AG20443 (cell line): ENCODE data around the gene RANBP9.

ENCODE experiments used
- DNase-seq: peaks from one replicate; pipeline ENCODE4 v3.0.0; 2012; ENCODE audit warnings: low spot score, mixed read lengths

Gene RANBP9

DNA sequence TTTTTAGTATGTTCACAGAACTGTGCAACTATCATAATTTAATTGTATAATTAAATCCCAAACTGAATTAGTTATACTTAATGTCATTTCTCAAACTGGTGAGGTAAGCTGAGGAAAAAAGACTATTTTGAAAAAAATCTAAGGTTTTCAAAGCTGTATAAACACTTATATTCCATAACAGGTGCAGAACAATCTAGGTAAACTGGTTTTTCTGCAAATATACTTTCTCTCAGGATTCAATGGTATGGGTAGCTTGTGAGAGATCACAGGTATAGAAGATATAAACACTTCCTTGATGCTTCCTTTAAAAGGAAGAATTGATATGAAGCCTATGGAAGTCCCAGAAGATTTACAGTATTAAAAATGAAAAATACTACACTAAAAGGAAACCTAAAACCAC, 62.8 kb downstream of the RANBP9 start:
- no peak for DNase-seq

DNA sequence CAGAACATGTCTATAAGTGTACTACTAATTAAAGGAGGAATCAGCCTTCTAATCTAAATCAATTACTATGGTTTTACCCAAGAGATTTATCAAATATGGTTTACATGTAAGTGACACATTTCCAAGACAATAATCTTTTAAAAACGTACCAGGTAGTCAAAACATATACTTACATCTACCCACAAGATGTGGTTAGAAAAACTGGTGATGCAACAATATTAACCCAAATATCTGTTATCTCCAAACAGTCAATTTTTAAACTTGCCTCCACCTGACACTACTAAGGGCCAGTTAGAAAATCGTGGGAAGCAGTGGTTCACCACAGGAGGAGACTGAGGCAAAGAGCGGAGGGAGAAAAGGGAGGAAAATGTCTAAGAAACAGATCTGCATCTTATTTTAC, 68.5 kb downstream of the RANBP9 start:
- DNase-seq: no peak

DNA sequence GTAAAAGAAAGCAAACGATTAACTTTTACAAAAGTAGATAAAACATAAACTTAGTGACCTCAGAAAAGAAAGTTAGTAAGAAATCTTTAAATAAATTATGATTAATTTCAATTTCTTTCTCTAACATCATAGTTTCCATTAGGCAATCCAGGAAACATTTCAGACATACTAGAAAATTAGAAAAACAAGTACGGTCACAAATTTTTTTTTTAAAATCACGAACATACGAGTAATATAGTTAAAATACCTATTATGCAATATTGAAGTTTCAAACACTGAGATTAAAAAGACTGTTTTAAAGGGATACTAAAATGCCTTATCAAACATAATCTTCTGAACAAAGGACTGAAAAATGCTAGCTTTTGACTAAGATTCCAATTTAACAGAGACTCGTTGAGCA, 70.3 kb downstream of the RANBP9 start:
- DNase-seq: peak; percentile 11

DNA sequence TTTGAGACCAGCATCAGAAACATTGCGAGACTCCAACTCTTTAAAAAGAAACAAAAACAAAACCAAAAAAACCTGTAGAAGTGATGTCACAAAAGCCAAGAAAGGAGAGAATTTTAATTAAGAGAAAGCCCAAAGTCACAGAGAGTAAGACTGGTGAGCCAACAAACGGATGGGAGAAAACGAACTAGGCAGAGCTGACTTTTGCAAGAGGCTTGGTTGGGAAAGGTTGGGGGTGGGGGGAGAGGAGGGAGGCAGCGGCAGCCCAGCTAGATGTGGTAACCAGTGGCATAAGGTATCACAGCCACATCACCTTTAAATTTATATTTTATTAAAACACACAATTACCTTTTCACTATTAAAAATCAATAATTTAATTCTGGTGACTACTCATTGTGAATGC, 73.0 kb downstream of the RANBP9 start:
- no peak for DNase-seq

DNA sequence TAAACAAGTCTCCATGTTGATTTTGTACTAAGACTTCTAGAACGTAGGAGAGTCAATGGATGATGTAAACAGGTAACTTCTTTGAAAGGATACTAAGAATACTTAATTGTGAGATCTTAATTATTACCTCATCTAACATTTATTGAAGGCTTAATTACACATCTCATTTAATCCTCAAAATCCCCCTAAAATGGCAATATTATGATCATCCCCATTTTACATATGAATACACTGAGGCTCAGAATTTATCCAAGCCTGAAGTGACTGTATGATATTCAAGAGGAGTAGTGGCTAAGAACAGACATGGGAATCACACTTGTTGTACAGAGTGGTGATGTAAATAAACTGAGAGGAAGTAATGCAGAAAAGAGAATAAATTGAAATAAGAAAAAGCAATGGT, 73.6 kb downstream of the RANBP9 start:
- DNase-seq: no peak

DNA sequence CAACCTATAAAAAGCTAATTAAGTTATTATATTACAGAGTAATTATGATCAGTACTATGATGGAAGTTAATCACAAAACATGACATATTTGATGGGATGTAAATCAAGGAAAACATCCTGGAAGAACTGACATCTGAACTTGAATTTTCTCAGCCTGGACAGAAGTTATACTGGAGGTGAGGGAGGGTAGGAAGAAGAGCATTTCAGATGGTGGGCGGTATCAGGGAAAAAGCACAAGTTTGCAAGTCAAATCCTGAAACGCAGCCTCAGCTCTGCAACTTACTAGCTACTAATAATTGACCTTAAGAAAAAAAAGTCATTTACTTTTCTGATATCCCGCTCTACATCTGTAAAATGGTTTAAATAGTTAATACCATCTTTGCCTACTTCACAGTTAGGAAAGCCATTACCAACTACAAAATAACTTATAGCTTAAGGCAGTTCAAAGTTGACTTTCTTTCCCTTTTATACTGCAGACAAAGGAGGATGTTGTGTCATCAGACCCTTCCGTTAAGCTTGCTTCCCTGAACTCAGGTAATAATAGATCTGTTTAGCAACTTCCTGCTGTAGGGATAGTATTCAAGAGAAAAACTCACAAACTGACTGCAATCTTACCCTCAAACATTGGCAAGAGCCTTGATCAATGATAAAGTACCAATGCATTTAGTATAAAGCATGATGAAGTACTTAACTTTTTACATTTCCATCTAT, 75.5 kb downstream of the RANBP9 start:
- DNase-seq: no peak

DNA sequence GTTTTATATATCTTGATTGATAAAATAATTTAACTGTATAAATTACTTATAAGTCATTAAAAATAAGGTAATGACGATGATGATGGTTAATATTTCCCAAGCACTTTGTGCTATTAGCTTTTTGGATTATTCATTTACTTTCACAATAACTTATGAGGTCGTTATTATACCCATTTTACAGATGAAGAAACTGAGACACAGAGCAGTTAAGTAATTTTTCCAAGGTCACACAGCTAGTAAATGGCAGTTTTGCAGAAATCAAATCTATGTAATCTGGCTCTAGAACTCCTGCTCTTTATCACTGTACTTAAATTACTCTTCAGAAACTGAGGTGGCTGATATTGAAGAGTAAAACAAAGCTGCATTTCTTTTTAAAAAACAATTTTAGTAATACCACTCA, 78.3 kb downstream of the RANBP9 start:
- no peak for DNase-seq

DNA sequence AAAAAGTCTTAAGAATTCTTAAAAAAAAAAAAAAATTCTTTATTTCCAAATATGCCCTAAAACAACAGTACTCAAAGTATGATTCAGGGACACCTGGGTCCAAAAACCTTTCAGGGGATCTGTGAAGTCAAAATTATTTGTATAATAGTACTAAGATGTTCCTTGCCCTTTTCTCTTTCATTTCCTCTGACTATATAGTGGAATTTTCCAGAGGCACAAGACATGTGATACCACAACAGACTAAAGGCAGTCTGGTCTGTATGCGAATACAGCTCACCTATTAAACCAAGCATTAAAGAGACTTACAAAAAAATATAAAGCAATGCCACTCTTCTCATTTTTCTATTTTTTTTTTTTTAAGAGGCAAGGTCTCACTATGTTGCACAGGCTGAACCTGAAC, 81.1 kb downstream of the RANBP9 start:
- DNase-seq: no peak

DNA sequence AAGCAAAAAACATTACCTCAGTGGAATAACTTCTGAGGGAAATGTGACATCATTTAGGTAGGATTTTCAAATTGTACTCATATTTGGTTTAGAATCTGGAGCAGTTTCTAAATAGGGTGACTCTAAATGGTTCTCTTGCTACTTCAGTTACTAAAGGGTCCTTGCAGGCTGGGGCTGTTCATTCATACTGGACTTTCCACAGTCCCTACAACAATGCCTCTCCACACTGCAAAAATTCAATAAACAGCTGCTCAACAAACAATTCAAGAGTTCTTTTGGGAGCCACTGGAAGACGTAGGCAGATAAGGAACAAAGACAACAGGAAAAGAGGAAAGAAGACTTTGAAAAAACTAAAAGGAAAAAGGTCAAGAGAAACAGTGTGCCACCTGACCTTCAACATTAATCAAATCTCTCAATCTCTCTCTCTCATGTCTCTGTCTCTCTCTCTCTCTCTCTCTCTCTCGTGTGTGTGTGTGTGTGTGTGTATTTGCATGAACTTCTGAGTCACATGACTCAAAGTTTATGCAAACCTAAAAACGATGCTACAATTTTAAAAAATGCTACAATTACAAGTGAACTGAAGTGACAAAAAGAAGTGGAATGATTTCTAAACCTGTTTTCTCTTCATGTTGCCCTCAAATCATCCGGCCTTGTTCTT, 82.0 kb downstream of the RANBP9 start:
- no peak for DNase-seq

DNA sequence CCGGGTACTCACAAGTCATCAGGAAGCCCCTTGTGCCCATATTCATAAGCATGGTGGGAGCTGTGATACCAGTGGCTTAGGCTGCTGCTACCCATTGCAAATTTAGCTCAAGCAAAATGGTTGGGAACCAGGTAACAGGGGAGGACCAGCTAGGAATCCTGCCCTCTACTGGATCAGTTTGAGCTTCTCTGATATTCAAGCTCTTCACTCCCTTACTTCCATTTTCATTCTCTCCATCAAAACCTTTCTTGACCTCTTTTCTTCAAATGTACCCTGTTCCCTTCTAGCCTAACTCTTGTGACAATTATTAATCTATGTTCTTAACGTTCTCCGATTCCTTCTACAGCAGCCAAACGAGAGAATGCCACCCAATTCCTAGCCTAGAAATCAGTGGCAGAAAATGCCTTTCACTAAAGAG, 86.8 kb downstream of the RANBP9 start:
- peak; percentile 48 for DNase-seq

DNA sequence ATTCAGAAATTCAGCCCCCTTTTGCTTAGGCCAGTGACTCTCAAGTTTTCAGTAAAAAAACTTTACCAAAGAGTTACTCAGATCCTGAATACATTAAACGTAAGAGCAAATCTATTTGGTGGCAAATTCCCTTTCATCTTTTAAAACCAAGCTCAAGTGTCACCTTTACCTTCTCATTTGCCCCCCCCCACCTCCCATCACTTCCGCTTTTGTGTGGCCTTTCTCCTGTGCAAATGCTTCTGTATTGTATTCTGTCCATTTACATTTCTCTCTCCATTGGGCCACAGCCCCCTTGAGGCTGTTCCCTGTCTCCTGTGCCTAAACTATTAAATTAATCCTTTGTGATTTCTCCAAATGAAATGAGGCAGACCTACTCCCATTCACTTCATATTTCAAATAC, 94.6 kb downstream of the RANBP9 start:
- no peak for DNase-seq

DNA sequence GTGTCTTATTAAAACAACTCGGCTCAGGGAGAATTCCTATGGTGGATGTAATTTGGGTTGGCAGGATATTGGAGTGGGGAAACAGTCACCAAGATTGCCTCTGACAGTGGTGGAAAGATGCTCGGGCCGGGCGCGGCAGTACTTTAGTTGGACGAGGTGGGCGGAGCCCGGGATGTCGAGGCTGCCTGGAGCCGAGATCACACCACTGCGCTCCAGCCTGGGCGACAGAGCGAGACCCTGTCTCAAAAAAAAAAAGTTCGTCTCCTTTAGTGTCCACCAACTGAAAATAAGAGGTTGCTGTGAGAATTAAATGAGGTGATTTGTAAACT, 95.9 kb downstream of the RANBP9 start:
- peak; percentile 62 for DNase-seq

DNA sequence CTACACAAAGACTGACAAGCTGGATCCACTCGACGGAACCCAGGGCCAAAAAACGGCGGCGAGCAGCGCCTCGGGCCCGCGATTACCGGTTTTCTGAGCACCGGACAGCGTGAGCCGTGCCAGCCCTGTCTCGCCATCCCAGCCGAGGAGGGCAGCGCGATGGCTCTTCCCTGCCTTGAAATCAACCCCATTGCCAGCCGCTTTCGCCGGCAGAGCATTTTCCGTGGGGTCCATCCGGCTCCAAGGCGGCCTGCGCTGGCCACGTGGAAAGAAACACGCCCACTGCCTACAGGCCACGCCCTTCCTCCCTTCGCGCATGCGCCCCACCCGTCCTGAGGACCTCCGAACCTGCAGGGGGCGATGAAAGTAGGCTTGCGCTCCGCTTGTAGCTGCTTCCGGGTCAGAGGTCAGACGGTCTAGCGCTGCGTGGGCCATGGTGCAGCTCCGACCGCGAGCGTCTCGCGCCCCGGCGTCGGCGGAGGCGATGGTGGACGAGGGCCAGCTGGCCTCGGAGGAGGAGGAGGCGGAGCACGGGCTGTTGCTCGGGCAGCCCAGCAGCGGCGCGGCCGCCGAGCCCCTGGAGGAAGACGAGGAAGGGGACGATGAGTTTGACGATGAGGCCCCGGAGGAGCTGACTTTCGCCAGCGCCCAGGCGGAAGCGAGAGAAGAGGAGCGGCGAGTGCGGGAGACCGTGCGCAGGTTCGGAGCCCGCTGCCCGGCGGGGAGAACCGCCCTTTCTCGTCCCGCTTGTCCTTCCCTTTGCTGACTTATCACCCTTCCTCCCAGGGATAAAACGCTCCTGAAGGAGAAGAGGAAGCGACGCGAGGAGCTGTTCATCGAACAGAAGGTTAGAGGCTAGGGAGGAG, 96.5 kb downstream of the RANBP9 start, which contains the start of gene NOL7:
NOL7 (plus strand) TSS at position 410 of the 866 bp plus-strand sequence; CDS start at position 434, 24 bp downstream.
- peak; percentile 99 for DNase-seq

DNA sequence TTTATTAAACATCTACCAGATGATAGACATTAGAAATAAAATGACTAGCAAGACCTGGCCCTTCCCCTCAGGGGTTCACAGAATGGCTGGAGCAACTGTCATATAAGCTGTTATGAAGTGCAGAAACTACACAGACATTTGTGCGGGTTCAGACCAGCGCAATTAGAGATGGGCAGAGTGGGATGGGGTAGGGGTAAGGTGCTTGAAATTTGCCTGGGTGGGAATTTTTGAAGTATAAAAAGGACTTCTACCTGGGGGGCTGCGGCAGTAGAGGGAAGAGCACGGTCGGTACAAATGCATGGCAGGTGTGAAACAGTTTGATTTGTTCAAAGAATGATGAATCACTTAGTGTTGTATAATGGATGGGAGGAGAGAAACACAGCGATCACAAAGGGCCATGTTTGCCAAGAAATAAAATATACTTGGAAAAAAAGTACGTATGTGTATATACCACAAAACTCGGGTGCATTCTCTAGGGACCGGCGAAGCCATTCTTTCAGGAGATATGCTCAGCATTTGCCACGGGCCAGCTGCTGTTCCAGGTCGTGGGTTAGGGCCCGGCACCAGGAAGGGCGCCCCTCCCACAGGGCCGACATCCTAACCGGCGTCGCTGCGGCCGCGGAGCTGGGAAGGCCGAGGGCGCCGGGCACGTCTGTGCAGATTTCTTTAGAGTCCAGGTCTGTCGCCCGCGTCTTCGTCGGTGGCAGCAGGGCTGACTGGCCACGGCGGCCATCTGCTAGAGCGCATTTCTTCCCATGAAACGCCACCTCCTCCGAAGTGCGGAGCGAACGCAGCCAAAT, 97.3 kb downstream of the RANBP9 start:
- peak; percentile 66 for DNase-seq

DNA sequence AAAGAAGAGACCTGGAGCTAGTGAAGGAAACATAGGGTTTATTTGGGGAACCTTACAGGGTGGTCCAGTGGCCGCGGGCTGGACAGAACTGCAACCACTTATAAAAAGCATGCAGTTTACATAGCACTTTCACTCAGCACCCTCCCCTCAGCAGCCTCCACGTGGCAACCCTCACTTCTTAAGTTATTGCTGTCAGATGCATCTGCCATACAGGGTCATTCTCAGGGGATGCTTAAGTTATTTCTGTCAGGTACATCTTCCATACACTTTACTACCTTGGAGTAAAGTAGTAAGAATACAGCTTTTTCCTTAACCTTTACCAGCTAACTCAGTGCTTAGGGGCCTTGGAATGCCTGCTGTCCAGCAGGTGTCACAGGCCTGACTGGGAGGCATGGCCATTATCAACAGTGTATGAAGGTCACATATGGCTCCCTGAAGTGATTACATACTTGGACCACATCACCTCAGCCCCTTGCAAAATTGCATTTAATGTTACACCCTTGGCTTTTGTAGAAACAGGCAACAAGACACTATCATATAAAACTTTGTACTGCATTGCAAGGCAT, 98.5 kb downstream of the RANBP9 start:
- DNase-seq: no peak

DNA sequence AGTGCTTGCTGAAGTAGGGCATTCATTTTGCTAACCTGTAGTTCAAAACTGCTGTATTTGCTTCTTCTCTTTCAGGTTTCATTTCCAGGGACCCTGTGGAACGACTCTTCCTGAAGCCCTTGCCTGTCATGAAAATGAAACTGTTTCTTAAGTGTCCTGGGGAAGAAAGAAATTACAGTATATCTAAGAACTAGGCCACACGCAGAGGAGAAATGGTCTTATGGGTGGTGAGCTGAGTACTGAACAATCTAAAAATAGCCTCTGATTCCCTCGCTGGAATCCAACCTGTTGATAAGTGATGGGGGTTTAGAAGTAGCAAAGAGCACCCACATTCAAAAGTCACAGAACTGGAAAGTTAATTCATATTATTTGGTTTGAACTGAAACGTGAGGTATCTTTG, 99.9 kb downstream of the RANBP9 start:
- no peak for DNase-seq

DNA sequence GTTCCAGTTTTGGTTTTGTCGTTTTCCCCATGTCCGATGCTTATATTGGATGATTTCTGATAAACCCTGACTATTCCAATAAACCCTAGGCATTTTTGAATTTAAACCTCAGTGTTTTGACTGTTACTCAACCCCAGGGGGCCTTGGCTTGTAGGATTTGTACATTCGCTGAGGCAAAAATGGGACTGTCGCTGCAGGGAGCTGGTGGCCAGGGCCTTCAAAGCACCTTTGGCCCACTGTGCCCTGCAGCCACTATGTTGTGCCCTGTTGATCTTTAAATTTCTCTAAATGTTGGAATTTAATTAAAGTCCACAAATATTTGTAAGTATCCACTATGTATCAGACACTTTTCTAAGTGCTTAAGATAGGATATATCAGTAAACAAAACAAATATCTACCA, 106.0 kb downstream of the RANBP9 start:
- DNase-seq: no peak

DNA sequence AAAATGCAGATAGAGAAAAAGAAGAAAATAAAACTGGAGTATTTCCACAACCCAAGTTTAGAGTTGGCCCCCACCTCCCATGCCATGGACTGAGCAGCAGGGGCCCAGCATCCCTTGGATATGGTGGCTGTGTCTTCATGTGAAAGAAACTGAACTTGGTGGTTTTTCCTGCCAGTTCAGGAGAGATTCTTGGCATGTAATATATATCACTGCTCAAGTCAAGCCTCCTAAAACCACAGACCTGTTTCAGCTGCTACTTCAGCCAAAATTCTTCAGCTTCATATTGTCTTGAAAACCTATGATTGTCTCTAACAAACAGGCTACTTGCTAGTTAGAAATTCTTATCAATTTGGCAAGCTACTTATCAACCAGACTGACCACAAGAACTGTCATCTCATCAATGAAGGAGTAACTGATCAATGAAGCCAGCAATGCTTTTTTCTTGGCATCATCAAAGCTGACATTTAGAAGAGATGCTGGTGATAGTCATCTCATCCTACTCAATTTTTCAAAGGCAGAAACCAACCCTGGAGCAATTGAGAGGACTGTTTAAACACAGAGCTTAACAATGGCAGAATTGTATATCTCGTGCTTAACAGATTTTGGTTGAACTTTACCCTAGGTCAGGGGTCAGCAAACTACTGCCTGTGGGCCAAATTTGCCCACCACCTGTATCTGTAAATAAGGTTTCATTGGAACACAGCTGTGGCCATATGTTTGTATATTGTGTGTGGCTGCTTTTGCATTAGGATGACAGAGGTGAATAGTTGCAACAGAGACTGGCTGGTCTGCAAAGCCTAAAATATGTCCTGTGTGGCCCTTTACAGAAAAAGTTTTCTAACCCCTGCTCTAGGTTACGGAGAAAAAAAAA, 106.9 kb downstream of the RANBP9 start:
- no peak for DNase-seq

DNA sequence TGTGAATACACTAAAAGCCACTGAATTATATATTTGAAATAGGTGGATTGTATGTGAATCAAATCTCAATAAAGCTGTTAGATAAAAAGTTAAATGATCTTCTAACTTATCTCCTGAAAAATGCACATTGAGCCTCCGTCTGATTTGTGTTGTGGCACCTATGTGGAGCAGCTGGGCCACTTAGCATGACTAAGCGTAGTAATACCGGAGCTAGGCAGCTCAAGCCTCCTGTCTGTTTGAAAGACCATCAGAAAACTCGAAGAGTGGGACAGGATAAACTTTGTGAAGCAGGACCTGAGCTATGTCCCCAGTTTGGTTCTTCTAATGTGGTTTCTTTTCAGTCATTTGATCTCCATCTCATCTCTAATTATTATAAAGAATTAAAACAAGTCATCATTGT, 107.5 kb downstream of the RANBP9 start:
- no peak for DNase-seq

DNA sequence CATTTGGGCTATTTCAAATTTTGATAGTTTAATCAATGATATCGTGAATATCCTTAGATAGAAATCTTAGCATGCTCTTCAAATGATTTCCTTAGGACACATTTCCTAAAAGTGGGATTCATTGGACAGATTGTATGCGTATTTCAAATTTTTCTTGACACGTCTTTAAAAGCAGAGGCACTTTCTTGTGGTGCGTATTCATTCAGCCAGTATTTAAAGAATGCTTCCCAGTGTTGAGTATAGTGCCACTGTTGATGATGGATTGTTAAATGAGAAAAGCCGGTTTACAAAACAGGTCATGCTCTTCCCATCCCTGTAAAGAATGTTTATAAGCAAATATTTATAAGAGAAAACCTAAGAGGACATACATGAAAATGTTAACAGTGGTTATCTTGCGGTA, 111.6 kb downstream of the RANBP9 start:
- no peak for DNase-seq

DNA sequence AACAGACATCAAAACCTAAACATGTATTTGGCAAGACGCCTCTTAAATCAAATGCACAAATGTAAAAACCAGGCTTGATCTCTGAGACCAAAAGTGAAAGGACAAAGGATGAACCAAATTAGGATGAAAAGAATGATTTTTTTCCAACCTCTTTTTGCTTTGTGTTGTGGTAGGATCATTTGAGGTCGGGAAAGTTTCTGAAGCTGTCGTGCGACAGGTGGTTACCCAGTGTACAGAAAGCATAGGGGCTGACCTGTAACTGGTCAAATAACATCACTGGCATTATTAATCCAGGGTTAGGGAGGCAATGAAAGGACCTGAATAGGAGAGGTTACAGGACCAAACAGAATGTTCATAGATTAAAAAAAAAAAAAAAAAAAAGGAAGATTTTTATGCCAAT, 114.6 kb downstream of the RANBP9 start:
- no peak for DNase-seq
